Ovary (tissue), 3 donors: Measurements from ENCODE around the gene GFER.

Source experiments
- CTCF ChIP-seq, 3 donors: fragments of 450-650 bp in 2 of 3; fragments of 200-600 bp in 1 of 3; IDR thresholded peaks; one replicate each; pipeline versions ENCODE4 v1.5.1 to v1.8.0; 2016 to 2022; ENCODE audit warnings: antibody characterized with exemption in 3 of 3, mild to moderate bottlenecking in 1 of 3
- EP300 ChIP-seq: sonication (generic); formaldehyde crosslinking; IDR thresholded peaks from one replicate; pipeline ENCODE4 v1.6.1; 2017; ENCODE audit warnings: antibody characterized with exemption
- POLR2A ChIP-seq: fragments of 450-650 bp; IDR thresholded peaks from one replicate; pipeline ENCODE4 v1.6.1; 2017; ENCODE audit warnings: antibody characterized with exemption, mild to moderate bottlenecking, moderate library complexity
- donor health status: DM: no; HTN: no; CAD: no.

GRCh38 chr16:1971796-1972489, 12.1 kb upstream of the GFER start, which contains the start of gene TBL3:
- TF ChIP-seq CTCF (IDR thresholded peaks at IDR 0.05) (peak in 1 of 3 donors; percentile 40), EP300 (no peak), POLR2A (peak; percentile 95)
